ENCODE measurements around the gene NISCH.

Gene NISCH

GRCh38 chr3:52471371-52472238 lies 16.2 kb downstream of the NISCH start:
- H3K9me3 Mint-ChIP-seq, result no peaks in the 10 kb centered on the region
- ATAC-seq, result no peak
- peaks cover 44% of the 10 kb centered on the region for H3K36me3 Mint-ChIP-seq

GRCh38 chr3:52472239-52473000 lies 17.0 kb downstream of the NISCH start:
- H3K36me3 Mint-ChIP-seq, result peaks cover 49% of the 10 kb centered on the region
- no peak for ATAC-seq
- H3K27ac Mint-ChIP-seq, result no peak overlapping the region
- no peaks in the 10 kb centered on the region for H3K9me3 Mint-ChIP-seq
- no peak overlapping the region for H3K4me3 Mint-ChIP-seq
- H3K27me3 Mint-ChIP-seq, result no peaks in the 10 kb centered on the region
- no peaks in the 10 kb centered on the region for H3K4me1 Mint-ChIP-seq

More at GRCh38 chr3:52471371-52472238, 16.2 kb downstream of the NISCH start:
- H3K4me1 Mint-ChIP-seq, result no peaks in the 10 kb centered on the region
- H3K27ac Mint-ChIP-seq, result no peak overlapping the region
- no peaks in the 10 kb centered on the region for H3K27me3 Mint-ChIP-seq
- H3K4me3 Mint-ChIP-seq, result no peak overlapping the region

- Mint-ChIP-seq H3K4me3 (no peak overlapping the region), H3K36me3 (peaks cover 48% of the 10 kb centered on the region), H3K27ac (no peak overlapping the region), H3K9me3 (no peaks in the 10 kb centered on the region), H3K4me1 (no peaks in the 10 kb centered on the region), H3K27me3 (no peaks in the 10 kb centered on the region)
- ATAC-seq, result no peak
These were observed 17.6 kb downstream of the NISCH start for GRCh38 chr3:52473026-52473425.

- peaks cover 69% of the 10 kb centered on the region for H3K36me3 Mint-ChIP-seq
- H3K27me3 Mint-ChIP-seq, result no peaks in the 10 kb centered on the region
- H3K4me3 Mint-ChIP-seq, result no peak overlapping the region
- ATAC-seq, result no peak
- no peaks in the 10 kb centered on the region for H3K9me3 Mint-ChIP-seq
- no peaks in the 10 kb centered on the region for H3K4me1 Mint-ChIP-seq
- no peak overlapping the region for H3K27ac Mint-ChIP-seq
These were observed 21.8 kb downstream of the NISCH start for GRCh38 chr3:52477076-52477795.

GRCh38 chr3:52477796-52478095 lies 22.3 kb downstream of the NISCH start:
- Mint-ChIP-seq H3K27me3 (no peaks in the 10 kb centered on the region), H3K36me3 (peaks cover 64% of the 10 kb centered on the region), H3K9me3 (no peaks in the 10 kb centered on the region), H3K4me3 (no peak overlapping the region), H3K27ac (no peak overlapping the region), H3K4me1 (no peaks in the 10 kb centered on the region)
- no peak for ATAC-seq

- H3K4me1 Mint-ChIP-seq, result no peaks in the 10 kb centered on the region
- no peak overlapping the region for H3K27ac Mint-ChIP-seq
- no peak for ATAC-seq
- H3K27me3 Mint-ChIP-seq, result no peaks in the 10 kb centered on the region
- no peaks in the 10 kb centered on the region for H3K9me3 Mint-ChIP-seq
- H3K4me3 Mint-ChIP-seq, result no peak overlapping the region
- peaks cover 50% of the 10 kb centered on the region for H3K36me3 Mint-ChIP-seq
These were observed 23.9 kb downstream of the NISCH start for GRCh38 chr3:52479037-52479876.

- peaks cover 47% of the 10 kb centered on the region for H3K36me3 Mint-ChIP-seq
- H3K4me3 Mint-ChIP-seq, result no peak overlapping the region
- no peaks in the 10 kb centered on the region for H3K27me3 Mint-ChIP-seq
- no peaks in the 10 kb centered on the region for H3K4me1 Mint-ChIP-seq
- no peaks in the 10 kb centered on the region for H3K9me3 Mint-ChIP-seq
- peak; percentile 22 for ATAC-seq
- H3K27ac Mint-ChIP-seq, result no peak overlapping the region
These were observed 24.6 kb downstream of the NISCH start for GRCh38 chr3:52479877-52480575.

- Mint-ChIP-seq H3K27me3 (no peaks in the 10 kb centered on the region), H3K36me3 (peaks cover 43% of the 10 kb centered on the region), H3K4me1 (no peaks in the 10 kb centered on the region), H3K9me3 (no peaks in the 10 kb centered on the region), H3K4me3 (no peak overlapping the region), H3K27ac (no peak overlapping the region)
- ATAC-seq, result no peak
These were observed 25.6 kb downstream of the NISCH start for GRCh38 chr3:52480768-52481715.

GRCh38 chr3:52481819-52482521 lies 26.6 kb downstream of the NISCH start:
- no peaks in the 10 kb centered on the region for H3K27me3 Mint-ChIP-seq
- no peaks in the 10 kb centered on the region for H3K9me3 Mint-ChIP-seq
- H3K4me1 Mint-ChIP-seq, result no peaks in the 10 kb centered on the region
- no peak overlapping the region for H3K27ac Mint-ChIP-seq
- H3K4me3 Mint-ChIP-seq, result no peak overlapping the region
- no peak for ATAC-seq
- peaks cover 48% of the 10 kb centered on the region for H3K36me3 Mint-ChIP-seq

- Mint-ChIP-seq H3K9me3 (no peaks in the 10 kb centered on the region), H3K36me3 (peaks cover 55% of the 10 kb centered on the region), H3K27ac (no peak overlapping the region), H3K27me3 (no peaks in the 10 kb centered on the region), H3K4me3 (no peak overlapping the region), H3K4me1 (no peaks in the 10 kb centered on the region)
- no peak for ATAC-seq
These were observed 27.7 kb downstream of the NISCH start for GRCh38 chr3:52483081-52483480.

- Mint-ChIP-seq H3K36me3 (peaks cover 62% of the 10 kb centered on the region), H3K27ac (no peak overlapping the region), H3K4me3 (no peak overlapping the region), H3K4me1 (no peaks in the 10 kb centered on the region), H3K27me3 (no peaks in the 10 kb centered on the region), H3K9me3 (no peaks in the 10 kb centered on the region)
- no peak for ATAC-seq
These were observed 28.4 kb downstream of the NISCH start for GRCh38 chr3:52483577-52484381.

GRCh38 chr3:52484680-52485461 lies 29.5 kb downstream of the NISCH start:
- ATAC-seq, result no peak
- no peaks in the 10 kb centered on the region for H3K27me3 Mint-ChIP-seq
- no peaks in the 10 kb centered on the region for H3K4me1 Mint-ChIP-seq
- H3K36me3 Mint-ChIP-seq, result peaks cover 60% of the 10 kb centered on the region
- H3K27ac Mint-ChIP-seq, result no peak overlapping the region
- H3K4me3 Mint-ChIP-seq, result no peak overlapping the region
- H3K9me3 Mint-ChIP-seq, result no peaks in the 10 kb centered on the region

All from stimulated activated memory B cell treated with anti-CD40 and anti-IgM and Interleukin-4, amounts not matched to agents 10 μg/mL and 1 μg/mL and 100 μg/mL, for 72 hours (primary cell).